ENCODE data around the gene MRGPRD.
"Not testable (repeated sequence)": the region's sequence is repeated elsewhere in the genome, so short reads cannot be mapped to it uniquely, and the experiment has no call there.

The MRGPRD gene

GRCh38 chr11:68973706-68974105 is 7.1 kb downstream of the MRGPRD start:
- H3K9me3 Mint-ChIP-seq, DNase-seq, H3K36me3 Mint-ChIP-seq, H3K27ac Mint-ChIP-seq, H3K4me3 Mint-ChIP-seq, H3K4me1 Mint-ChIP-seq, CTCF ChIA-PET: not testable (repeated sequence)
- peaks cover 26% of the 10 kb centered on the region for H3K27me3 Mint-ChIP-seq

DNA sequence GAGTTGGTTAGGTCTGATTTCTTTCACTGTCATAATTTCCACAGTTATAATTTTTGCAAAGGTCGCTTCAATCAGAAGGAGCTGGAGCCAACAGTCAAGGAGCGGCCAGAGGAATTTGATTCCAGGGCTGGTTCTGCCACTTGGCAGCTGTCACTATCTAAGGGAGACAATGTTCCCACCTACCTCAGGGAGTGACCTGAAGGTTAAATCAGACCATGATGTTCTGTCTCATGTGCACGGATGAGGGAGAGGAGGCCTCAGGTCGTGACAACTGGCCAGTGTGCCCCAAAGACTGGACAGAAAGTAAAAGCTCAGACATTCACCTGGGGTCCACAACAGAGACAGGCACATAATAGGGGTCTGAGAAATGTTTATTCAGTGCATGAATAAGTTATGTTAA is 7.6 kb downstream of the MRGPRD start:
- DNase-seq, result no peak
- H3K27ac Mint-ChIP-seq, result no peak overlapping the region
- peaks cover 1% of the 10 kb centered on the region for H3K36me3 Mint-ChIP-seq
- peaks cover 2% of the 10 kb centered on the region for H3K4me1 Mint-ChIP-seq
- H3K27me3 Mint-ChIP-seq, result peaks cover 26% of the 10 kb centered on the region
- H3K4me3 Mint-ChIP-seq, result no peak overlapping the region
- CTCF ChIA-PET, result no interaction called here
- no peaks in the 10 kb centered on the region for H3K9me3 Mint-ChIP-seq

DNA sequence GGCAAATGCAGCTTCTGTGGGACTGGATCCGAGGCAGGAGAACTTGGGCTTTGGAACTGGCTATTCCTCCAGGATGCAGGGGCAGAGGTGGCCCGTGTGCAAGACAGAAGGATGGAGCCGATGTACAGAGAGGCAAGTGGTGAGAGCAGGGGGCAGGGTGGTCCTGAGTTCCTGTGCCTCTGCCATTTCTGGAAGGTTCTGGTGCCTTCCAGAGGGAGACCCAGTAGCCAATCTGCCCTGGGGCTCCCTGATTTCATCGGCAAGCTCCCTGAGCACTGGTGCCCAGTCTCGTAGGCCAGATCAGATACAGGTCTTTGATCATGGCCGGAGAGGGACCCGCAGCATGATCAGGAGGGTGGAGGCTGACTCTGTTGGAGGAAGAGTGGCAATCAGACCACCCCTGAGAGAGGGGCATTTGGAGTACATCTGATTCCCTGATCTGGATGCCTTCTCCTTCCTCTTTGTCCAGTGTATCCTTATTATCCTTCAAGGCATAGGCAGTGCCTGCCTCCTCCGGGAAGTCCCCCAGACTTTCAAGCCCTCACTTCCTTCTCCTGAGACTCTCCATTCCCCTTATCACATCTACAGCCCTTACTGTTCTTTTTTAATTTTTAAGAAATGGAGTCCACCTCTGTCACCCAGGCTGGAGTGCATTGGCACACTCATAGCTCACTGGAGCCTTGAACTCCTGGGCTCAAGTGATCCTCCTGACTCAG is 9.7 kb downstream of the MRGPRD start:
- CTCF ChIA-PET, result no interaction called here
- Mint-ChIP-seq H3K4me1 (peaks cover 13% of the 10 kb centered on the region), H3K4me3 (no peak overlapping the region), H3K27me3 (peaks cover 20% of the 10 kb centered on the region), H3K36me3 (peaks cover 1% of the 10 kb centered on the region), H3K27ac (no peak overlapping the region), H3K9me3 (no peaks in the 10 kb centered on the region)
- no peak for DNase-seq

DNA sequence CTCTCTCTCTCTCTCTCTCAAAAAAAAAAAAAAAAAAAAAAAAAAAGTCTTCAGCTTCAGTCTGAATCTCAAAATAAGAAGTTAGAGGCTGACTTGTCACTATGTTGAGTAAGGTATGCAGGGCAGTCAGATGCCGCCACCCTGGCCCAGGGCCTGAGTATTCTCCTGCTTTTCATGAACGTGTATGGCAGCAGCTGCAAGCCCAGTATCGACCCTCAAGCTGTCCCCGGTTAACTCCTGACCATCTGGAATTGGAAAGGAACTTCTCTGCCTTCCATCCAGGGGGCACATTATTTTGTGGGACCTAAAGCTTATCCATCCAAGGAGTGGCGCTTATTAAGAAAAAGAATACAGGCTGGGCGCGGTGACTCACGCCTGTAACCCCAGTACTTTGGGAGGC is 11.4 kb downstream of the MRGPRD start:
- Mint-ChIP-seq H3K4me1 (peaks cover 17% of the 10 kb centered on the region), H3K4me3 (no peak overlapping the region), H3K27ac (no peak overlapping the region), H3K9me3 (no peaks in the 10 kb centered on the region), H3K36me3 (no peaks in the 10 kb centered on the region), H3K27me3 (peaks cover 20% of the 10 kb centered on the region)
- CTCF ChIA-PET, result no interaction called here
- DNase-seq, result no peak

- H3K27me3 Mint-ChIP-seq, result peaks cover 20% of the 10 kb centered on the region
- no peak overlapping the region for H3K4me3 Mint-ChIP-seq
- DNase-seq, result no peak
- H3K9me3 Mint-ChIP-seq, result no peaks in the 10 kb centered on the region
- peaks cover 2% of the 10 kb centered on the region for H3K36me3 Mint-ChIP-seq
- peaks cover 18% of the 10 kb centered on the region for H3K4me1 Mint-ChIP-seq
- H3K27ac Mint-ChIP-seq, result no peak overlapping the region
- CTCF ChIA-PET, result interaction anchor here (0.6 kb wide), 1 partner anchor 675 kb away, joined by 3 read pairs; no protein-coding TSS in a partner anchor
These were observed 12.2 kb downstream of the MRGPRD start for GRCh38 chr11:68968306-68969250.

DNA sequence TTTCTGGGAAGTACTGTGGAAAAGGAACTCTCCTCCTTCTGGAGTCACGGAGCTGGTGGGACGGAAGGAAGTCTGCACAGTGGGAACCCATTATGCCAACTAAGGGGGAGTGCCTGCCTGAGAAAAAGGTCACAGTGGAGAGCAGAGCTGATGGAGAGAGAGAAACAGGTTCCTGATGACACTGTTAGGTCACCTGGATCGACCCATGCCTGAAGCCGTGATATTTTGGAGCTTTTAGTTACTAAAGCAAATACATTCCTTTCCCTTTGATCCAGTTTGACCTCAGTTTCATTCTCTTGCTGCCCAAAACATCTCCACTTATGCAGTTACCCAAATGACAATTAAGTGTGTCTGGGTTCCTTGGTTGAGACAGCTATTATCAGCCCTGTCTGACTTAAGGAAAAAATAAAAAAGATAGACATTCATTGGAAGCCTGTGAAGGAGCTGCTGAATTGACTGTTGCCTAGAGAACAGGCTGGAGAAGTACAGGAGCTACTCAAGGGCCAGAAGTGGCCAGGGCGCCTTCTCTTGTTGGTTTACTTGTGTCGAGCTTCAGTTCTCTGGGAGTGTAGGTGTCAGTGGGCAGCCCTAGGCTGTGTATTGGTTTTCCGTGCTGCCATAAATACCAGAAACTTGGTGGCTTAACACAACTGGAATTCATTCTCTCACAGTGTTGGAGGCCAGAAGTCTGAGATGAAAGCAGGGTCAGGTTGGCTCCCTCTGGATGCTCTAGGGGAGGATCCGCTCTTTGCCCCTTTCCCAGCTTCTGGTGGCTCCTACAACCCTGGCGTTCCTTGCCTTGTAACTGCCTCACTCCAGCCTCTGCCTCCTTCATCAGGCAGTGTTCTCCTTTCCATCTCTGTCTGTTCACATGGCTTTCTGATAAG is 13.6 kb downstream of the MRGPRD start:
- H3K4me1 Mint-ChIP-seq, result peaks cover 27% of the 10 kb centered on the region
- H3K27me3 Mint-ChIP-seq, result peaks cover 20% of the 10 kb centered on the region
- DNase-seq, result no peak
- H3K36me3 Mint-ChIP-seq, result peaks cover 4% of the 10 kb centered on the region
- H3K27ac Mint-ChIP-seq, result no peak overlapping the region
- no peak overlapping the region for H3K4me3 Mint-ChIP-seq
- CTCF ChIA-PET, result interaction anchor here (1.1 kb wide), 1 partner anchor 122 kb away, joined by 3 read pairs; no protein-coding TSS in a partner anchor
- peaks cover 5% of the 10 kb centered on the region for H3K9me3 Mint-ChIP-seq

DNA sequence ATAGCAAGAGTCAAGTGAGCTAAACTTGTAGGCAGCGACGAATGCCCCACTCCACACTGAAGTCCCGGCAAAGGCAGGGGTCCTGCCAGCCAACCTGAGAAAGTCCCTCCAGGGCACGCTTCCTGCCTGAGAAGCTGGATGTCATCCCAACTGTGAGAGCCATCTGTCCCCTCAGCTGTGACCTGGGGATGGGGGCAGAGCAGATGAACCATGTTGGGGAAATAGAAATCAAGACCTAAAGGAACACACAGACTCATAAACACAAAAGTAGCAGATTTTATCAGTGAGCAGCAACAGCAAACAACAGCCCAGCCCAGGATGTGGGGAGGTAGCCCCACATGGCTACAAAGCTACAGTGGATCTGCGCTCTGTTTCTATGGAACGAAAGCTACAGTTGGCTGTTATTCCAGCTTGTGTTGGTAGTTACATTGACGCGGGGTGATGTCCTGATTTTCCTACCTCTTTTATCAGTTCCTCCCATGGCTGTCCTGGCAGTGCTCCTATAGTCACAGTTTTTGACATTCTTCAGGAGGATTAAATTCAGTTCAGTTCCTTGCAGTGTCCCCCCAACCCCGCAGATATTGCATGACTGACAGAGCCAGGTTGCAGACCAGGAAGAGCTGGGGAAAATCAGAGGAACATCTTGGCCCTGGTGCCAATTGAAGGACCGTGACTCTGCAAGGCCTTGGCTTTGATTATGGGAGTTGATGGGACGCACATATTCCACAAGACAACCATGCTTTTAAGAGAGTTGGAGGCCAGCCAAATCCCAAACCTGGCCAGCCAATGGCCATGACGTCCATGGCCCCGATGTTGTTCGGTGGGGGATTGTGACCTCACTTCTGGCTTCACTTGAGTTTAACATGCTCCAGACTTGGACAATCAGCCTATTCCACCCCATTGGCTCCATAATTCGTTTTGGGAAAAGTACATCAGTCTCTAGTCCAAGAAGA is 14.6 kb downstream of the MRGPRD start:
- Mint-ChIP-seq H3K4me1 (peaks cover 27% of the 10 kb centered on the region), H3K9me3 (peaks cover 6% of the 10 kb centered on the region), H3K4me3 (no peak overlapping the region), H3K27ac (peak overlapping the region; percentile 85), H3K36me3 (peaks cover 4% of the 10 kb centered on the region), H3K27me3 (peaks cover 20% of the 10 kb centered on the region)
- CTCF ChIA-PET, result interaction anchor here (1.1 kb wide), 1 partner anchor 123 kb away, joined by 3 read pairs; no protein-coding TSS in a partner anchor
- DNase-seq, result peak; percentile 53

- peaks cover 14% of the 10 kb centered on the region for H3K27me3 Mint-ChIP-seq
- H3K4me1 Mint-ChIP-seq, result peaks cover 27% of the 10 kb centered on the region
- H3K27ac Mint-ChIP-seq, result peak overlapping the region; percentile 74
- no peak for DNase-seq
- peaks cover 4% of the 10 kb centered on the region for H3K36me3 Mint-ChIP-seq
- peaks cover 6% of the 10 kb centered on the region for H3K9me3 Mint-ChIP-seq
- H3K4me3 Mint-ChIP-seq, result no peak overlapping the region
- CTCF ChIA-PET, result interaction anchor here (2.6 kb wide), 1 partner anchor 10 kb away, joined by 5 read pairs; no protein-coding TSS in a partner anchor
These were observed 17.0 kb downstream of the MRGPRD start for GRCh38 chr11:68963779-68964178.

- Mint-ChIP-seq H3K4me3 (peak overlapping the region; percentile 25), H3K27ac (peak overlapping the region; percentile 86), H3K27me3 (peaks cover 9% of the 10 kb centered on the region), H3K36me3 (peaks cover 4% of the 10 kb centered on the region), H3K4me1 (peaks cover 27% of the 10 kb centered on the region), H3K9me3 (peaks cover 6% of the 10 kb centered on the region)
- CTCF ChIA-PET, result interaction anchor here (2.6 kb wide), 1 partner anchor 9 kb away, joined by 5 read pairs; no protein-coding TSS in a partner anchor
- DNase-seq, result peak; percentile 57
These were observed 18.1 kb downstream of the MRGPRD start for GRCh38 chr11:68962527-68963250.

- peaks cover 12% of the 10 kb centered on the region for H3K27me3 Mint-ChIP-seq
- H3K36me3 Mint-ChIP-seq, result peaks cover 4% of the 10 kb centered on the region
- H3K27ac Mint-ChIP-seq, result no peak overlapping the region
- CTCF ChIA-PET, result no interaction called here
- H3K4me1 Mint-ChIP-seq, result peaks cover 18% of the 10 kb centered on the region
- H3K9me3 Mint-ChIP-seq, result peaks cover 6% of the 10 kb centered on the region
- no peak overlapping the region for H3K4me3 Mint-ChIP-seq
- DNase-seq, result no peak
These were observed 19.5 kb downstream of the MRGPRD start for GRCh38 chr11:68961245-68961644.

- Mint-ChIP-seq H3K4me1 (peaks cover 12% of the 10 kb centered on the region), H3K27ac (no peak overlapping the region), H3K27me3 (peaks cover 13% of the 10 kb centered on the region), H3K4me3 (no peak overlapping the region), H3K9me3 (peaks cover 6% of the 10 kb centered on the region), H3K36me3 (peaks cover 4% of the 10 kb centered on the region)
- CTCF ChIA-PET, result no interaction called here
- no peak for DNase-seq
These were observed 20.3 kb downstream of the MRGPRD start for GRCh38 chr11:68960294-68961071.
